Middle frontal gyrus (tissue), 1 donor: Measurements from ENCODE around the gene HOXC10.

Experiments
- DNase-seq: peaks from one replicate; pipeline ENCODE4 v3.0.0-alpha.2; 2015; ENCODE audit warnings: low spot score; ENCODE audit errors: extremely low spot score

Gene HOXC10

DNA sequence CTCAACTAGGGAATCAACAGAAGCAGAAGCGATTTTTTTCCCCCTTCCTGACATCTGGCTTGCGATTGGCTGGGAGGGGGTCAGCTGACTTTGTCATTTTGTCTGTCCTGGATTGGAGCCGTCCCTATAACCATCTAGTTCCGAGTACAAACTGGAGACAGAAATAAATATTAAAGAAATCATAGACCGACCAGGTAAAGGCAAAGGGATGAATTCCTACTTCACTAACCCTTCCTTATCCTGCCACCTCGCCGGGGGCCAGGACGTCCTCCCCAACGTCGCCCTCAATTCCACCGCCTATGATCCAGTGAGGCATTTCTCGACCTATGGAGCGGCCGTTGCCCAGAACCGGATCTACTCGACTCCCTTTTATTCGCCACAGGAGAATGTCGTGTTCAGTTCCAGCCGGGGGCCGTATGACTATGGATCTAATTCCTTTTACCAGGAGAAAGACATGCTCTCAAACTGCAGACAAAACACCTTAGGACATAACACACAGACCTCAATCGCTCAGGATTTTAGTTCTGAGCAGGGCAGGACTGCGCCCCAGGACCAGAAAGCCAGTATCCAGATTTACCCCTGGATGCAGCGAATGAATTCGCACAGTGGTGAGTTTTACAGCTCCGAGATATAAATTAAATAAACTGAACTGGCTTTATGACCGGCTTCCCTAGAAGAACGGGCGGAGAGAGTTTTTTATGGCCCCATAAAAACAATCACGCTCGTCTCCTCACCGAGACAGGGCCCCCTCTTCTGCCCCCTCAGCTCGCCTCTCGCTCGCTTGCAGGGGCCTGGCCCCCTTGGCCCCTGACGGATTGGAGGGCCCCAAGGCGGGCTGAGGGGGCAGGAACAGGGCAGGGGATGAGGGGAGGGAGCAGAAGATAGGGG, 43.6 kb downstream of the HOXC10 start, which contains the start of gene HOXC6:
Gene HOXC6 (plus strand): TSS at position 127 of the 888 bp plus-strand sequence. CDS start 82 bp downstream, at position 209.
- no peak for DNase-seq

DNA sequence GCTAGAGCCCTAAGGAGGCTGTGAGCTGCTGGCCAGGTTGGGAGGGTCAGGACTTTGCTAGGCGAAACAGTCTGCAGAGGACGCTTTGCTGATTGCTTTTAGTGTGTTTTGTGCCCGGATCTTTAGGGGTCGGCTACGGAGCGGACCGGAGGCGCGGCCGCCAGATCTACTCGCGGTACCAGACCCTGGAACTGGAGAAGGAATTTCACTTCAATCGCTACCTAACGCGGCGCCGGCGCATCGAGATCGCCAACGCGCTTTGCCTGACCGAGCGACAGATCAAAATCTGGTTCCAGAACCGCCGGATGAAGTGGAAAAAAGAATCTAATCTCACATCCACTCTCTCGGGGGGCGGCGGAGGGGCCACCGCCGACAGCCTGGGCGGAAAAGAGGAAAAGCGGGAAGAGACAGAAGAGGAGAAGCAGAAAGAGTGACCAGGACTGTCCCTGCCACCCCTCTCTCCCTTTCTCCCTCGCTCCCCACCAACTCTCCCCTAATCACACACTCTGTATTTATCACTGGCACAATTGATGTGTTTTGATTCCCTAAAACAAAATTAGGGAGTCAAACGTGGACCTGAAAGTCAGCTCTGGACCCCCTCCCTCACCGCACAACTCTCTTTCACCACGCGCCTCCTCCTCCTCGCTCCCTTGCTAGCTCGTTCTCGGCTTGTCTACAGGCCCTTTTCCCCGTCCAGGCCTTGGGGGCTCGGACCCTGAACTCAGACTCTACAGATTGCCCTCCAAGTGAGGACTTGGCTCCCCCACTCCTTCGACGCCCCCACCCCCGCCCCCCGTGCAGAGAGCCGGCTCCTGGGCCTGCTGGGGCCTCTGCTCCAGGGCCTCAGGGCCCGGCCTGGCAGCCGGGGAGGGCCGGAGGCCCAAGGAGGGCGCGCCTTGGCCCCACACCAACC, 44.8 kb downstream of the HOXC10 start:
- DNase-seq, result no peak

DNA sequence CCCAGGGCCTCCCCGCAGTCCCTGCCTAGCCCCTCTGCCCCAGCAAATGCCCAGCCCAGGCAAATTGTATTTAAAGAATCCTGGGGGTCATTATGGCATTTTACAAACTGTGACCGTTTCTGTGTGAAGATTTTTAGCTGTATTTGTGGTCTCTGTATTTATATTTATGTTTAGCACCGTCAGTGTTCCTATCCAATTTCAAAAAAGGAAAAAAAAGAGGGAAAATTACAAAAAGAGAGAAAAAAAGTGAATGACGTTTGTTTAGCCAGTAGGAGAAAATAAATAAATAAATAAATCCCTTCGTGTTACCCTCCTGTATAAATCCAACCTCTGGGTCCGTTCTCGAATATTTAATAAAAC, 45.5 kb downstream of the HOXC10 start:
- no peak for DNase-seq

DNA sequence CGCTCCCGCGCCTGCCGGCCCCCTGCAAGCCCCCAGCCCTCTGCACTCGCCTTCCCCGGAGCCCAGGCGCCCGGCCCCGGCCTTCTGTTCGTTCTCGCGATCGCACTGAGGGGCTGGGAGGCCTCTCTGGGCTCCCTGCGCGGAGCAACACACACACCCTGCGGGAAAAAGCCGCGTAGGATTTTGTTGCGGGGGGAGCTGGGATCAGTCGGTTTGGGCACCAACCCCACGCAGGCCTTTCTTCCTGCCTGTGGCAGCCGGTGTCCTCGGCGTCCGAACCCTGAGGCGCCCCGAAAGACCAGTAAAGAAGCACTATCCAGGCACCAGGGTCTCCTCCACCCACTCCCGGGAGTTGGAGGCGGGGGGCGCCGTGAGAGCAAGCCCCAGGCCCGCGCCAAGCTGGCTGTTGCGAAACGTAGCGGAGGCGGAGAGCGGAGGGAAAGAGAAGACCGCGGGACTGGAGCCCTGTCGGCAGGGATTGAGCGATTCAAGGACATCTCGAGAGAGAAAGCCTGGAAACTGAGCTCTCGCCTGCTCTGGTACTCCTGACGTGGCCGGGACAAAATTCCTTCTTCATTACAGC, 46.0 kb downstream of the HOXC10 start:
- DNase-seq, result no peak

DNA sequence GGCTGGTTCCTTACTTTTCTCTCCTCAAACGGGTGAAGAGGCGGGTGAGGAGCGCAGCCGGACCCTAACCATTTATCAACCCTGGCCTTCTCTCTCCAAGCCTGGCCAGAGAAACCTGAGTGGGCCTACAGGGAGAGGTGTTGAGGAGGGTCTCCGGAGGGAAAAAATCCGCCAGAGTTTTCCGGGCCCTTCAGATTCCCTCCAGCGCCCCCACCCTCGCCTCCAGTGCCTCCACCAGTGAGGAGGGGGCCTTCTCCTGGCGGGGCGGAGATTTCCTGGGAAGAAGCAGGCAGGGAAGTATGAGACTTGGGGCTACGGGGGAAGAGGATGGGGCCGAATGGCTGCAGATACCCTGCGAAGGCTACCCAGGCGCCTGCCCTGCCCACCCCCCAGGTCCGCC, 46.5 kb downstream of the HOXC10 start:
- DNase-seq, result no peak

DNA sequence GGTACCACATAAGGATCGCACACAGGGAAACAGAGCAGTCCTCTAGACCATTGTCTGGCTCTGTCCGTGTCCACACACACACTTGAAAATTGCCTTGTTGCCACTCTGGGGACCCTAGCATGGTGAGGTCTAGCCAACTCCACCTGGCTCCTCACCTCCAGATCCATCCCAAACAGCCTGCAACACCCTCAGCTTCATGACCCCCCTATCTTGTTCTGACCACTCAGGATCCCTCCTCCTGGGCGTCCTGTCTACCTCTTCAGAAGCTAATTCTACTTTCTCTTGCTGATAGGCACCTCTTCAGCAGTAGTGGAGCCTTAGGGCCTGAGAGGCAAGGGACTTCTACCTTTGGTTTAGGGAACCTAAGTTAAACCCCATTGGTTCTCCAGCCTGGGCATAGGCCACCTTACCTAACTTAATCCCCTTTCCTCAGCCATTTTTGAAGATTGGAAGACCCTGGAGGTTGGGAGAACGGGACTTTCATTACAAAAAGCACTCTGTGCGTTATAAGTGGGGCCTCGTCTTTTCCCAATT, 47.2 kb downstream of the HOXC10 start:
- no peak for DNase-seq

DNA sequence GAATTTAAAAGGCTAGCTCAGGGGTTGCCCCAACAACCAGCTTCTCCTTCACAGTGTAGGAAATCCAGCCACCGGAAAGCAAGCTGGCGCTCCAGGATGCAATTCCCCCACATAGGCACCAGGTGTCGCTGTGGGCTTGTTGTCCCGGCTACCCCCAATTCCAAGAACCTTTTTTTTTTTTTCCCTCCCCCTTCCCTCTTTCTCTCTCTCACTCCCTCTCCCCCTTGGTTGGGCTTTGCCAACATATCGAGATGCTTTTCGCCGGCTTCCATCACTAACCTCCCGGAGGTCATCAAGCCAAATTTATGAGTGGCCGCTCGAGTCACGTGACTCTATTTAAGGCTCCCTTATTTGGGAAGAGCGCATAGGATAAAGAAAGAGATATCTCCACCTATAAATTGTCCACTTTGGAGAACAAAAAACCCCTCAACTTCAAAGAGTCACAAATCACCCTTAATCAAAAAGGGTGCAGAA, 47.7 kb downstream of the HOXC10 start, which contains the start of gene HOXC5:
Gene HOXC5 (plus strand): TSS at position 424 of the 474 bp plus-strand sequence. CDS start 73 bp downstream, outside the sequence.
- DNase-seq, result no peak

DNA sequence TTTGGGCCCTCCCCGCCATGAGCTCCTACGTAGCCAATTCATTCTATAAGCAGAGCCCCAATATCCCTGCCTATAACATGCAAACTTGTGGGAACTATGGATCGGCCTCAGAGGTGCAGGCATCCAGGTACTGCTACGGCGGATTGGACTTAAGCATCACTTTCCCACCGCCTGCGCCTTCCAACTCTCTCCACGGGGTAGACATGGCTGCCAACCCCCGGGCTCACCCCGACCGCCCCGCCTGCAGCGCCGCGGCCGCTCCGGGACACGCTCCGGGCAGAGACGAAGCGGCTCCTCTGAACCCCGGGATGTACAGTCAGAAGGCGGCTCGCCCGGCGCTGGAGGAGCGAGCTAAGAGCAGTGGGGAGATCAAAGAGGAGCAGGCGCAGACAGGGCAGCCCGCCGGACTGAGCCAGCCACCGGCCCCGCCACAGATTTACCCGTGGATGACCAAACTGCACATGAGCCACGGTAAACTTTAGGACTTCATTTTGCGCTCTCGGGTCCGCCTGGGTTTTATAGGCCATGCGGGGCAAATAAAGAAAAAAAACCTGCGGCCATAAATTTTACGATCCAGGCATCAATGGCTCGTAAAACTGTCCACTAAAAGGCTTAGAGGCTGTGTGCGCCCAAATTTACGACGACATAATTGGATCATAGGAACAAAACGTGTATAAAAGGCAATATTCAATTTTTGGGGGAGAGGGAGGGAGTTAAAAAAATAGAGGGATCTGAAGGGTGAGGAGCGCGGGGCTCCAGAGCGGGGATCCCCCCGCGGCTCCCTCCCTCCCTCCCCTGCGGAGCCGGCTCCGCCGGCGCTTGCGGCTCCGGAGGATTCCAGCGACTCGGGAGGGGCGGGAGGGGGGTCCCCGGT, 48.4 kb downstream of the HOXC10 start:
- no peak for DNase-seq

DNA sequence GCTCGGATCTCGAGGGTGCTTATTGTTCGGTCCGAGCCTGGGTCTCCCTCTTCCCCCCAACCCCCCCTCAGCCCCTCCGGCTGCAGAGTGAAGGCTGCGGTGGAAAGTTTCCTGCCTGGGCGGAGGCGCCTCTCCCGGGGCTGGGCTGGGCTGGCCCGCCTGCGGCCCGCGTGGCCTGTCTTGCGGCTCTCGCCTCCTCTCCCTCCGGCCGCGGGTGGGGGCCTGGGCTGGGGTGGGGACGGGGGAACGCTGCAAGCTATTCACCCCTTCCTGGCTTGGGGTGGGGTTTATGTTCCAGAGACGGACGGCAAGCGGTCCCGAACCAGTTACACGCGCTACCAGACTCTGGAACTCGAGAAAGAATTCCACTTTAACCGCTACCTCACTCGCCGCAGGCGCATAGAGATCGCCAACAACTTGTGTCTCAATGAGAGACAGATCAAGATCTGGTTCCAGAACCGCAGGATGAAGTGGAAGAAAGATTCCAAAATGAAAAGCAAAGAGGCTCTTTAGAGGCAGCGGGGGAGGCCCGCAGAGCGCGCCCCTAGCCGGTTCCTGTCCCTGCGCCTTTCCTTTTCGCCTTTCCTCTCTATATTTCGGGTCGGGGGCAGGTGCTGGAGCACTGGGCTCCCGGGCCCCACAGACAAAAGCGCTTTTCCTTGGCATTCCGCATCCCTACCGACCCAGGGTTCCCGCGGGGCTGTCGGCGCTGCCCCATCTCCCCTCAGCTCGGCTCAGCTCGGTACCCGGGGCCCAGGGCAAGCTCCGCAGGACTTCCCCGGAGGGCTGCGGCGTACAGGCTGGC, 49.2 kb downstream of the HOXC10 start:
- DNase-seq, result no peak

DNA sequence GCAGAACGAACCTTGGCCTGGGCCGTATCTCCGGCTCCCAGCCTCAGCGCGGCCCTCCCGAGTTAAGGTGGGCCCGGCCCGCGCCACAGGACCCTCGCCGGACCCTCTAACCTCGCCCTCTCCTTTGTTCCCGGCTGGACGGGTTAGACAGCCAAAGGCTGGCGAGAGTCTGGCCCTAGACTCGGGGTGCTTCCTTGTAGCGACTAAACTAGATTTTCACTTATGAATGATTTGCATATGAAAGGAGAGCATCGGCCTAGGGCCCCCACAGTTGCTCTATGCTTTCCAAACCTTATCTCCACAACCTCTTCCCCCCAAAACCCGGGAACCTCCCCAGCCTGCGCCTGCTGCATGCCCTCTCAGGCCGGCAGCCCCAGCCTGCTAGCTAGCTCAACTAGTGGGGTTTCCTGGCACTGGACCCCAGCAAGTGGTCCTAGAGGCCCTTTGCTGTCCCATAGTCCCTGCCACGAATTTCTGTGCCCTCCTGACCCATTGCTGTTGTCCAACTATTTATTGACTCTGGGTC, 49.9 kb downstream of the HOXC10 start:
- DNase-seq, result no peak

DNA sequence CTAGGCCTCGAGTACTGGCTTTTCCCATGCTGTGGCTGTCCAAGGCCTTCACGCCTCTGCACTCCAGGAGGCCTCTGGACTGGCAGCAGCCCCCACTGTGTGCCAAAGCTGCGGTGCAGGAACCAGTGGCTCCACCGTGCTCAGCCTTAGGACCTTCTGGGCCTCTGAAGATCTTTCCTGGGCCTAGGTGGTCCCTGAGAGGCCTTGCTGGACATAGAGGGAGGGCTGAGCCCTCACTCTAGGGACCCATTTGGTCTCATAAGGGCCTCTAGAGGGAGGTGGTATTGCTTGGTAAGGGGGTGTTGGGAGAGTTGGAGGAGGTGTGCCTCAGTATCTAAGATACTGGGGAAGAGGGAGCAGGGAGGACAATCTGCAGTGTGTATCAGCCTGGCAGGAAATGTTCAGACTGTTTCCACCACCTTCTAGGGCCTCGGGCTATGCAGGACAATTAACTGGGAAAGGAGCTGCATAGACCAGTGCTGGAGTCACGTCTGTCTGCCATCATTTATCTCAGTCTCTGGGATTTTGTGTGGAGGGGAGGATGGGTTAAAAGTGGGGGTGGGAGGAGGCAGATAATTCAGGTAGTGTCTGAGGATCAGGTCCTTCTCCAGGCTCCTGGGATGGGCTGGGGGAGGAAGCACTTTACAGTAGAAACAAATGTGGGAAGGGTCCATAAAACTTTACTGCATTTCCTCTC, 50.8 kb downstream of the HOXC10 start:
- no peak for DNase-seq

DNA sequence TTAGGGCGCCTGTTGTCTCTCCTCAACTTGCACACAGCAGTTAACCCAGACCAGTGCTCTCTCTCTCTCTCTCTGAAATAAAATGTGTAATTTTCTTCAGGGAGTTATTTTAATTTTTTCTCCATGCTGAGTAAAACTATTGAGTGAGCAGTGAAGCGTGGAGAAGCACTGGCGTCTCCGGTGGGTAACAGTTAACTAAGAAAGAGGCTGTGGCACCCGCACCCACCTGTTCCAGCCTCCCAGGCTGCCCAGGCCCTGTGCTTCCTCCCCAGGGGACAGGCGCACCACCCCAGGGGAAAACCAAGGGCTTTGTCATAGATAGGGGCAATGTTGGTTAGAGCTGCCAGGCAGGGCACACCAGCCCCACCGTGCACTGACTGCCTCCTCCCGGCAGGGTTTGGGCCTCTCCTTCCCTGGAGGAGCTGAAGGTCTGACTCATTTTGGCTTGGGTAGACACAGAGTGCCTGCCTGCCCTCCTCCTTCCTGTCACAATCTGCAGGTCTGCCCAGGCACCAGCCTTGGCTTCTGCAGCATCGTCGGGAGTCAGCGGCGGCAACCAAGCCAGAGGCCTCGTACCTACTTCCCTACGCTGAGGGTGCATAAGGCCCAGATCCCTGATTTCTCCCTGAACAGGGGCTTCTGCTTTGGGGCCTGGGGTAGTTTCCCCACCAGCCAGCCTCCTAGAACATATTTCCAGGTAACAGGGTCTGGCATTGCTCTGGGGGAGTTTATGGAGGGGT, 51.8 kb downstream of the HOXC10 start:
- DNase-seq, result no peak

DNA sequence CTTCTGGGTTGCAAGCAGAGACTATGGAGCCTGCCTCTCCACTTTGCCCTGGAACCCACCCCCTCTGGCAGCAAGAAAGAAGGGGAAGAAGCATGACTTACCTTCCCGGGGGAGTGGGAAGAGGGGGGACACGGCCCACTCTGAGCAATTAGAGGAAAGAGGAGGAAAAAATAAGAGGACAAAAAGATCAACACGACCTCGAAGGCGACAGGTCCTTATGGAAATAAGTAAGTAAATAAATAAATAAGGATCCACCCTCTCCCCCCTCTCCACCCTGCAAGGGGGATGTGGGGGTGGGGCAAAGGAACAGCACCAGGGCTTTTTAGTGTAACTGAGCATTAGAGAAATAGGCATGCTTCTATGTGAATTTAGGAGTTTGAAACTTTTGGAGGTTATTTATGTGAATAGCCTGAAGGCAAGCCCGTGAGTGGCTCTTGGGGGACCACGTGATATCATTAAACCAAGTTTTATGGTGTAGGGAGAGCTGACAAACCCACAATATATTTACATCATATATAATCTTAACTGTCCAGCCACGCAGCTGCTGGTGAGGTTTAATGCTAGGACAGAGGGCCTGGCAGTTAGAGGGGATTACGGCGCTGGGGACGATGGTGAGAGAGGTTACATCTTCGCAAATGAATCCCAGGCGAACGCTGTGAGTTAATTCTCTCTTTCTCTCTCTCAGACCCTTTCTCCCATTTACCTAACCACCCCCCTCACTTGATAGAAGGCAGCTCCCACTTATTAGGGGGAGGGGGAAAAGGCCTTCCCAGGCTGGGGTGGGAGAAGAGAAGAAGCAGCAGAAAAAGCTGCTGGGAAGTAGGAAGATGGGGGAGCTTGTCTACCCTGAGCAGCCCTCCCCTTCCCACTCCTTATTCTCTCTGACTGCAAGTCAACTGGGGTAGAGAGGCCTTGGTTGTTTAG, 52.7 kb downstream of the HOXC10 start:
- no peak for DNase-seq

DNA sequence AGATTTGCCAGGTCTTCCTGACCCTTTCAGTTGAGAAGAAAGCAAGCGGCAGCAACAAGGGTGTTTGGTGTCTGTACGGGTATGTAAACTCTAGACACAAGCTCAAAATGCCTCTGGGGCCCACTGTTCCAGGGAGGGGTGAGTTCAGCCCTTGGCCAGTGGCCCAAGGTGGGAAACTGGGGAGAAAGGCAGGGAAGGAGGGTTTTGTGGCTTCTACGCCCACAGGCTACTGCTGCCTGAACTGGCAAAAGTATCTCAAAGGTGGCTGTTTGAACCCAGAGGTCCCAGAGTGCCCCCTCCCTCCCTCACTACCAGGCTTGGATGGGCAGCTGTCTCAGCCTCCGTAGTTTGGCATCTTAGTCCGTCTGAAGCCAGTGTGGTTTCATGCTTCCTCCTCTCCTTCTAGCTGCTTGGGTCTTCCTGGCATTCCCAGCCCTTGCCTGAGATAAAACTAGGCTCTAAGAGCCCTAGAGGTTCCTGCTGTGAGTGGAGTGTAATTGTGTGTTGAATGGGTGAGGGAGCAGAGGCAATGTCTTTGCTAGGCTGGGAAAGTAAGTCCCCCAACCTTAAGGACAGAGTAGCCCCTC, 53.4 kb downstream of the HOXC10 start:
- DNase-seq, result no peak

DNA sequence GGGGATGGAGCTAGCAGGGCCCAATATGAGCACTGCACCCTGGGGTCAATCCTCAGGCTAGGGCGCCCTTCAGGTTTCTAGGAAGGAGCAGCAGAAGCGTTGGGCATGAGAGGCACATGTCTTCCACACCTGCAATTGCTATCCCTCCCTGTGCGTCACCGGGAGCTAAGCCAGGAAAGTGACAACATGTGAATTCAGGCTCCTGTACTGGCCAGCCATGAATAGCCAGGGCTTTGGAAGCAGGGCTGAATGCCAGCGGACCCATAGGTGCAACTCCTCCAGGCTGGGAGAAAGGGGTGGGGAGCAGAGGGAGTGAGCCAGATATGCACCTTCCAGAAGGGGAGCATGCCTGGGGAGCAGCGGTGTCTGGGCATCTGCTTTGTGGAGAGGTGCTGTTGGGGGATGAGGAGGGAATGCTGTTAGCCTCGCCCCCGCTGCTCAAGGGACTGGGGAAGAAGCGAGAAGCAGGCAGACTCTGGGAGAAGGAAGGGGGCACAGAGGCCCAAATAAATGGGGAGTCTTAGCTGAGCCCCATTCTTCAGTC, 54.0 kb downstream of the HOXC10 start:
- no peak for DNase-seq
